ENCODE results near the gene NUFIP2.
"Not testable (repeated sequence)": the region's sequence is repeated elsewhere in the genome, so short reads cannot be mapped to it uniquely, and the experiment has no call there.

Gene NUFIP2

GRCh38 chr17:29293890-29294579, at the start of gene NUFIP2:
TSS of gene NUFIP2 (minus strand) at chr17:29294148. CDS start at chr17:29294059, 89 bp downstream.
- peak; percentile 90 to 96 (median 94) for DNase-seq

- no peak for DNase-seq
These were observed 48.3 kb upstream of the NUFIP2 start for GRCh38 chr17:29342158-29342765.

- DNase-seq, result no peak
These were observed 47.8 kb upstream of the NUFIP2 start for GRCh38 chr17:29341726-29342125.

- not testable (repeated sequence) for DNase-seq
These were observed 45.1 kb upstream of the NUFIP2 start for GRCh38 chr17:29339016-29339415.

- DNase-seq, result no peak
These were observed 37.7 kb upstream of the NUFIP2 start for GRCh38 chr17:29331708-29332085.

GRCh38 chr17:29331075-29331707, 37.2 kb upstream of the NUFIP2 start:
- DNase-seq, result no peak

GRCh38 chr17:29327412-29327811, 33.5 kb upstream of the NUFIP2 start:
- no peak for DNase-seq

- DNase-seq, result no peak
These were observed 32.3 kb upstream of the NUFIP2 start for GRCh38 chr17:29326023-29326813.

GRCh38 chr17:29322363-29322762, 28.4 kb upstream of the NUFIP2 start:
- DNase-seq, result no peak

GRCh38 chr17:29303386-29303785, 9.4 kb upstream of the NUFIP2 start:
- DNase-seq, result no peak

GRCh38 chr17:29299031-29299430, 5.1 kb upstream of the NUFIP2 start:
- DNase-seq, result no peak

GRCh38 chr17:29295420-29295819, 1.5 kb upstream of the NUFIP2 start:
- no peak for DNase-seq

- DNase-seq, result no peak
These were observed 592 bp upstream of the NUFIP2 start for GRCh38 chr17:29294580-29294900.

GRCh38 chr17:29292992-29293889, 707 bp downstream of the NUFIP2 start:
- peak; percentile 37 to 65 (median 53) for DNase-seq

GRCh38 chr17:29292071-29292991, 1.6 kb downstream of the NUFIP2 start:
- DNase-seq, result peak; percentile 15 to 53 (median 33)

- no peak for DNase-seq
These were observed 2.7 kb downstream of the NUFIP2 start for GRCh38 chr17:29291163-29291752.

GRCh38 chr17:29289852-29290251, 4.1 kb downstream of the NUFIP2 start:
- DNase-seq, result no peak

GRCh38 chr17:29283961-29284360, 10.0 kb downstream of the NUFIP2 start:
- no peak for DNase-seq

GRCh38 chr17:29283496-29283895, 10.5 kb downstream of the NUFIP2 start:
- DNase-seq, result no peak

- DNase-seq, result no peak
These were observed 14.4 kb downstream of the NUFIP2 start for GRCh38 chr17:29279397-29280070.

All from activated CD4-positive, CD25-positive, alpha-beta regulatory T cell (primary cell).